IPS DF 4.7 (cell line): ENCODE data around the gene VEGFB.

Source experiments
- DNase-seq: peaks from one replicate; pipeline ENCODE4 v3.0.0-alpha.2; 2013; ENCODE audit warnings: low spot score; ENCODE audit errors: extremely low read depth

Gene VEGFB

GRCh38 chr11:64246871-64247728 is 12.7 kb downstream of the VEGFB start, which contains the start of gene PPP1R14B:
TSS of gene PPP1R14B (minus strand) at chr11:64246943. CDS start at chr11:64246673, 270 bp downstream.
- no peak for DNase-seq

DNA sequence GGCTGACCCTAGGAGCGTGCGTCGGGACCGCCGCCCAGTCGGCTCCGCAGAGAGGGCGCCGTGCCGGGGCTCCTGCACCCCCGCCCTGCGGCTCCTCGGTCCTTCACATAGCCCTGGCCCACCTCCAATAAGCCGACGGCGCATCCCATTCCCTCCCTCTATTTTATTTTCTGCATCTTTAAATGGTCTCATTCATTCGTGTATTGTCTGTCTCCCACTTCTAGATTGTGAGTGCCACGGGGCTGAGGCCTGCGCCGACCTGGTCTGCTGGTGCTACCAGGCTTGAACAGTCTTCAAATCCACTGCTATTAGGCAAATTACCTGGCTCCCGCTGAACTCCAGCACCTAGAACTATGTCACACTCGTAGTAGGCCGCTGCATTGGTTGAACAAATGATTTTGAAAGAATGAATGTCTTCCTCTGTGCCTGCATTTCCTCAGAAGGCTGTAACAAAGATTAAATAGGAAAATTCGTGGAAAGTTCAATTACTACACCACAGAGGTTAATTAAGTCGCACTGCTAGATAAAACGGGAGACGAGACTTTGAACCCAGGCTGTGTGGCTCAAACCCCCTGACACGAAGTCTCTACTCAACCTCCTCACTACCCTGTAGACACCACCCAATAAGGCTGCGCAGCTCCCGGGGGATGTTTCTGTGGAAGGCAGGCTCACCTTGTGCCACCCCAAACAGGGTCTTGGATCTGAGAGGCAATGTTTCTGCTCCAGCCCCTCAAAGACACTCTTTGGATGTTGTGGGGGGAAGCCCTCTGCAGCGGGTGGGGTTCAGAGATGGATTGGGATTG is 13.5 kb downstream of the VEGFB start:
- DNase-seq = no peak

DNA sequence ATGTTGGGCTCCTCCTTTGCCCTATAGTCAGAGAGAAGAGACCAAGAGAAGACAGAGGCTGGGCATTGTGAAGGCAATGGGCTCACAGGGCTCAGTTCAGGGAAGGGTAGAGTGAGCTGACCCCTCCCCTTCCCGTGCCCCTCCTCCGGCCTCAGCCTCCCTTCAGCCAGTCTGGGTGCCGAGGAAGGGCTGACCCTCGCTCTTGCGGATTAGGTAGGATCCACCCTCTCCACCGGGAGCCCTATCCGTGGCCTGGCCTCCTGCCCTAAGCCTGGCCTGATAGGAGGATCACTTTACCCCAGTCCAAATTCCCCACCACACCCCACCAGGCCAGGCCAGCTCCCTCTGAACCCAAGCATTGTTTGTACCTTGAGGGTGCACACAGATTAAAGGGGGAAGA is 14.2 kb downstream of the VEGFB start:
- no peak for DNase-seq

DNA sequence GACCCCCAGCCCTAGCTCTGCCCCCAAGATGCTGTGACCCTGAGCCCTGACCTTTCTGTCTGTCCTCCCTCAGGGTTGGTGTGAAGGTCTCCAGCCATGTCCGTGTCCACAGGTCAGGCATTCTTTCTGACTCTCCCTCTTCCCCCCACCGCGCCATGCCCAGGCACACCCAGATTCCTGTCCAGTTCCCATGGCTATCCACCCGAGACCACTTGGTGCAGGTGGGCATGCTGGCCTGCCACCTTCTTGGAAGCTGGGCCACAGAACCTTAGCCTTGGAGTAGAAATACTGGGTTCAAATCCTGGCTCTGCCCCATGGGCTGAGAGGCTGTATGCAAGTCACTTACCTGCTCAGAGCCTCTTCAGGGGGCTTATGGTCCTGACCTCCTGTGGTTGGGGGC is 14.7 kb downstream of the VEGFB start:
- DNase-seq = no peak

DNA sequence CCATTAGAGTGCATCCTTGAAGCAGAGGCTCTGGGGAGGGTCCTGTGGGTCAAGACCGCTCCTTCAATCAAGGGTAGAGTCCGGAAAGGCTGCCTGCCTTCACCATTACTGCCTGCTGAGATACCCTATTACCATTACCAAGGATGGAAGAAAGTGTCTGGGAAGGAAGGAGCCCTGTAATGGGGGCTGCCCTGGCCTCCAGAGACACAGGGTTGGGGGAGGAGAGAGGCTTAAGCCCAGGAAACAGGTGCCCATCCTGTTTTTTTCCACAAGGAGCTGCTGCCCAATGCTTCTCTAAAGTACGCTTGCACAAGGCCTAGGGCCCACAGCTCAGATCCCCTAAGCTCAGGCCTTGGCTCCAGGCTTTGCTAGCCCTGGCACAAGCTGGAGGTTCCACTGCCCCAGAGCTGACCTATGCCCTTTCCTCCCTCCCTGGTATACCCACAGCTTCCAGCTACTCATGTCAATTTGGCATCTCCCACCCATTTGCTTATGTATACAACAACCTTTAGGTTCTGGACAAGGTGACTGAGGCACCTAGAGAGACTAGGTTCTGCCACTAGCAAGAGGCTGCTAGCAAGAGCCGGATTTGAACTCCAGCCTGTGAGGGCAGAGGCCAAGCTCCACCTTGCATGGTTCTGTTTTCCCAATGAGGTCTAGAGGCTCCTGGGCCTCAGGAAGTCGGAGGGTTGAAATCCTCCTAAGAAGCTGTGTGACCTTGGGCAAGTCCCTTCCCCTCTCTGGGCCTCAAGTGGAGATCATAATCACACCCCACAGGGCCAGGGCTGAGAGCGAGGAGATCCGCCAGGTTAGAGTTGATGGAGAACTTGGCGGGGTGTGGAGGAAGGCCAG is 15.4 kb downstream of the VEGFB start:
- no peak for DNase-seq

DNA sequence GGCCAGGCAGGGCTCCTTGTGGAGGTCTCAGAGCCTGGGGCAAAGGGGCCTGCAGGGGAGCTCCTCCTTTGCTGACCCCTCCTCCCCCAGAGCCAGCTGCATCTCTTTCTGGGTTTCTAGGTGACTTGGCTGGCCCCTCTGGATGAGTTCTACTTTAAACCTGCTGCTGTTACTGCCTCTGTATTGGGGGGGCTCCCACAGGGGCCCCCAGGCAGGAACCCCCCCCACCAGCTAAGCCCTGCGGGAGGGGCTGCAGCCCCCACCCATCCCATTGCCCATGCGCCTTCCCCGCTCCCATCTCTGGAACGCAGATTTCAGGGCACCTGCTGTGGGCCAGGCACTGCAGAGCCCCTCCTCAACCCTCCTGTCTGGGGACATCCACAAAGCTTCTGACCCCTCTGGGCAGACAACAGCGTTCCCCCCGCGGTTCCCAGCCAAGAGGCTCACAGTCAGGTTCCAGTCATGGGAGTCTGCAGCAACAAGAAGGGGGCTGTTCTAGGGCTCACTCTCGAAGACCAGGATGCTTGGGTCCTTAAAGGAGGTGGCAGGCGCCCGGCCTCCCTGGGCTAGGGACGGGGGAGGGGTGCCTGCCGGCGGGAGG is 16.1 kb downstream of the VEGFB start:
- DNase-seq = no peak

GRCh38 chr11:64251016-64251752 is 16.8 kb downstream of the VEGFB start, which contains the start of gene PLCB3:
TSS of gene PLCB3 (plus strand) at chr11:64251530. CDS start at chr11:64251650, 120 bp downstream.
- DNase-seq = no peak

GRCh38 chr11:64251753-64252002 is 17.3 kb downstream of the VEGFB start:
- no peak for DNase-seq

DNA sequence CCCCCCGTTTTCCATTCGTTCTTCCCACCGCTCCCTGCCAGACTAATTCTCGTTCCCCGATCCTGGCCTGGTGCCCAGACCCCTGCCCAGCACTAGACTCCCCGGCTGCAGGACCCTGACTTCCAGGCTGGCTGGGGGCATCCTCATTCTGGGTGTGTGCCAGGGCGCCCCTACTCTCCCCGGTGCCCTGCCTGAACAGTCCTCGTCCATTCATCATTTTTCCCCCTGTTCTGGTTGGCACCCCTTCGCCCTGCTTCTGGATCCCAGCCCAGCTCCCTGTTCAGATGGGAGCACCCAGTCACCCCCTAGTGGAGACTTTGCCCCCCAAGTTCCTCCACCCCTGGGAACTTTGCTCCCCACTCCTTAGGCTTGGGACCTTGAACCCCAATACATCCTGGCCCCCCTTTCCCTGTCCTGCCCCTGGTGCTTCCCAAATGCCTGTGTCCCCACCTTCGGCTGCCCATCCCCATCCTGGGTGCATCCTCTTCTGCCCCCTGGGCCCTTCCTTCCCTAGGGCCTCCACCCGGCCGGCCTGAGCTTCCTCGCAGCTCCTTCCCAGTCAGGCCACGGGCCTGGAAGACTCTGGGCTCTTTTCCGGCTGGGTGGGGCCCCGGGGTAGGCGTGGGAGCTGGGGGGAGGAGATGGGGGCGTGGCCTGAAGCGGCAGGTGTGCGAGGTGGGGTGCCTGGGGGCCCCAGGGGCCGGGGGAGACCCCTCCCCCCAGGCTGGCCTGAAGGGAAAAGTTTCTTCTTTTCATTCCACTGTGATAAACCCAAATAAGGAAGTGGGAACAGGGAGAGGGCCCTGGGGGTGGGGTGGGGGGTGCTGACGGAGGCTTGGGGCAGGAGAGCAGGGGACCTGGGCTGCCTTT is 17.9 kb downstream of the VEGFB start:
- DNase-seq = no peak

DNA sequence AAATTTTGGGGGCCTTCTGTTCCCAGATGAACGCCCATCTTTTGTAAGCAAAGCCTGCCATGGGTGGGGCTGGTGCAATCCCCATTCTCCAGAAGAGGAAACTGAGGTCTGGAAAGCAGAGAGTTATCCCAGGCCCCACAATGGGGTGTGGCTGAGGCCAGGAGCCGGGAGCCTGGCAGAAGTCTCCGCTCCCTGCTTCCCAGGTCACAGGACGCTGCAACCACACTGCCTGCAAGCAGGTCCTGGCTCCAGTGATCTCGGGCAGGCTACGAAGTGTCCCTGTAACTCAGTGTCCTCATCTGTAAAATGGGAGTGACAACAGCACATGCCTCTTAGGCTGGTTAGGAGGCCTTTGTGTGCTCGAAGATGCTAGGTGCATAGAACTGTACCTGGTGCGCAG is 18.7 kb downstream of the VEGFB start:
- DNase-seq = no peak

- no peak for DNase-seq
Measured at GRCh38 chr11:64253481-64253880, 19.1 kb downstream of the VEGFB start.

GRCh38 chr11:64254326-64254725 is 19.9 kb downstream of the VEGFB start:
- DNase-seq = no peak

DNA sequence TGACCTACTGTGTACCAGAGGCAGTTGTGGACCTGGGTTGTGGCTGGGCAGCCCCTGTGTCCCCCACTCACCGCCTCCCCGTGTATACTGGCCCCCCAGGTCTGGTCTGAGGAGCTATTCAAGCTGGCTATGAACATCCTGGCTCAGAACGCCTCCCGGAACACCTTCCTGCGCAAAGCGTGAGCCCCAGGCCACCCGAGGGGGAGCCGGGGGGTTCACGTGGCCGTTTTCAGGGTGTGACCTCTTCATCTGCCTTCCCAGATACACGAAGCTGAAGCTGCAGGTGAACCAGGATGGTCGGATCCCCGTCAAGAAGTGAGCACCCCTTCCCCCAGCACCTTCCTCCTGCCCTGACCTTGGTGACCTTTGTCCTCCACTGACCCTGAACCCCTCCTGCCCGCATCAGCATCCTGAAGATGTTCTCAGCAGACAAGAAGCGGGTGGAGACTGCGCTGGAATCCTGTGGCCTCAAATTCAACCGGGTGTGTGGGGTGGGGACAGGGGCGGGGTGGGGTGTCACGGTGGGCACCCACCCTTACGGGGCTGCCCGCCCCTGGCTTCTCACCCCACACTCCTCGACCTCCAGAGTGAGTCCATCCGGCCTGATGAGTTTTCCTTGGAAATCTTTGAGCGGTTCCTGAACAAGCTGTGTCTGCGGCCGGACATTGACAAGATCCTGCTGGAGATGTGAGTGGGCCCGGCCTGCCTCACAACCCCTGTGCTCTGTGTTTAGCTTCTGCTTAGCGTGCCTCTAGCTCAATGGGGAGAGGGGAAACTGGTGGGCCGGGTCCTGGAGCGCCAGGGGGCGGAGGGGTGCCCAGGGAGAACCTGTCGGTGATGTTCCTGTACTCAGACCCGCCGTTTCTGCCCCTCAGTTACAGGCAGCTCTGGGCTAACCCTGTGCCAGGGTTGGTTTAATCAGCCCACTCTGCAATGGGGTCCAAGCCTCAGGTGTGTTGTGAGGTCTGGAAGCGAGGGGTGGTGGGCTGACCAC is 21.0 kb downstream of the VEGFB start:
- DNase-seq = no peak

- DNase-seq = no peak
Measured at GRCh38 chr11:64256300-64256699, 21.9 kb downstream of the VEGFB start.

GRCh38 chr11:64258356-64258755 is 24.0 kb downstream of the VEGFB start:
- no peak for DNase-seq

- no peak for DNase-seq
Measured at GRCh38 chr11:64258946-64259532, 24.7 kb downstream of the VEGFB start.

DNA sequence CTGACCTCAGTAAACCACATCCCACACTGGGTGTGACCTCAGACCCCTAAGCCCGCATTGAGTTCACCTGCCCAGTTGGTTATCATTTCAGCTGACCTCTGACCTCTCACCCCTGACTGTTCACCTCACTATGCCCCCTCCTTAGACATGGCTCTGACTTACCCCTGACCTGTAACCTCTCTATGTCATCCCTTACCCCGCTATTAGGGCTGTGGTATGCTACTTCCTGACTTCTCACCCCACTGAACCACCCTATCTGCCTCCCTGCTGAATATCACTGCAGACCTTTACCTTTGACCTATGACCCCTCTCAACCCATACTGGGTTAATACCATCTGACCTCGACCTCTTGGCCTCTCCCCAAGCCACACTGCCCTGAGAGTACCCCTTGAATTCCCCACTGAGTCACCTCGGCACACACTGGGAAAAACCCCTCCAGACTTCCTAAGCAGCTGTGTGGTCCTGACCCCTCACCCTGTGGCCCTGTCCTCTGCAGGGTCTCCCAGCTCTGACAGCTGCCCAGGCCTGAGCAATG is 25.2 kb downstream of the VEGFB start:
- DNase-seq = no peak
